GM13977 (cell line): Measurements from ENCODE around the gene TRIM60.
A peak's percentile ranks its signal among the peaks of the same experiment; 100 is the strongest.
"Not testable (repeated sequence)": the region's sequence is repeated elsewhere in the genome, so short reads cannot be mapped to it uniquely, and the experiment has no call there.

Experiments
- DNase-seq: peaks from one replicate; pipeline ENCODE4 v3.0.0; 2012; ENCODE audit warnings: low spot score
- CTCF ChIP-seq: IDR thresholded peaks from 2 replicates; pipeline ENCODE4 v1.5.1; 2012; ENCODE audit warnings: mild to moderate bottlenecking, control low read depth; ENCODE audit not compliant: insufficient read depth; ENCODE audit errors: extremely low read depth, missing control alignments
- in situ Hi-C: fragments of 300-500 bp; cut with MboI; formaldehyde crosslinking; loops from one replicate; pipeline ENCODE4 v1.12.0; 2022; ENCODE audit warnings: low sequenced_read_pairs, low pct_unique_long_range_greater_than_20kb, mixed read lengths, inconsistent platforms; ENCODE audit not compliant: unreplicated experiment

The TRIM60 gene

GRCh38 chr4:165031436-165032211 lies at the start of gene TRIM60:
Gene TRIM60, plus strand, starts transcription at chr4:165031999. Its CDS starts 8,074 bp downstream, at chr4:165040073.
- DNase-seq = no peak
- in situ Hi-C loops = no loop called here
- TF ChIP-seq CTCF = no peak

DNA sequence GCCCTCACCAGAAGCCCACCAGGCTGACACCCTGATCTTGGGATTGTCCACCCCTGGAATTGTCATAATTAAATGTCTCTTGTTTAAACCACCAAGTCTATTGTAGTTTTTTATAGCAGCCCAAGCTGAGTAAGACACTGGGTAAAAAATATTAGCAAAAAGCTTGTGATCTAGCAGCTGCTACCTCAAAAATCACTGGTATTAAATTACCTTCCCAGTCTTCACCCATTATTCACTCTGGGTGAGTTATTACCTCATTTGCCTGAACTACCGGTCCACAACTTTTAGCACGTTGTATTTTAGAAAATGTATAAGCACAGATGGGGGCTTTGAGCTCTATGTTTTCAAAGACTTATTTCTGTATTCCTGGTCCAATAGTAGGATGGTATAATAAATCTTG lies 42.3 kb upstream of the TRIM60 start:
- no peak for DNase-seq
- in situ Hi-C loops = no loop called here
- TF ChIP-seq CTCF = no peak

GRCh38 chr4:164990786-164991185 lies 41.0 kb upstream of the TRIM60 start:
- DNase-seq, in situ Hi-C loops: not testable (repeated sequence)

GRCh38 chr4:164996123-164996522 lies 35.7 kb upstream of the TRIM60 start:
- in situ Hi-C loops, DNase-seq: not testable (repeated sequence)

- DNase-seq = no peak
- TF ChIP-seq CTCF = peak; percentile 36
- in situ Hi-C loops = no loop called here
These were observed 34.5 kb upstream of the TRIM60 start for GRCh38 chr4:164997324-164997723.

DNA sequence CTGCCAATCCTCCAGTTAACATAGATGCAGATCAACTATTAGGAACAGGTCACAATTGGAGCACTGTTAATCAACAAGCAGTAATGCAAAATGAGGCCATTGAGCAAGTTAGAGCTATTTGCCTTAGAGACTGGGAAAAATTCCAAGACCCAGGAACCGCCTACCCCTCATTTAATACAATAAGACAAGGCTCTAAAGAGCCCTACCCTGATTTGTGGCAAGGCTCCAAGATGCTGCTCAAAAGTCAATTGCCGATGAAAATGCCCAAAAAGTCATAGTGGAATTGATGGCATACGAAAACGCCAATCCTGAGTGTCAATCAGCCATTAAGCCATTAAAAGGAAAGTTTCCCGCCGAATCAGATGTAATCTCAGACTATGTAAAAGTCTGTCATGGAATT lies 33.9 kb upstream of the TRIM60 start:
- TF ChIP-seq CTCF = no peak
- in situ Hi-C loops = no loop called here
- no peak for DNase-seq

DNA sequence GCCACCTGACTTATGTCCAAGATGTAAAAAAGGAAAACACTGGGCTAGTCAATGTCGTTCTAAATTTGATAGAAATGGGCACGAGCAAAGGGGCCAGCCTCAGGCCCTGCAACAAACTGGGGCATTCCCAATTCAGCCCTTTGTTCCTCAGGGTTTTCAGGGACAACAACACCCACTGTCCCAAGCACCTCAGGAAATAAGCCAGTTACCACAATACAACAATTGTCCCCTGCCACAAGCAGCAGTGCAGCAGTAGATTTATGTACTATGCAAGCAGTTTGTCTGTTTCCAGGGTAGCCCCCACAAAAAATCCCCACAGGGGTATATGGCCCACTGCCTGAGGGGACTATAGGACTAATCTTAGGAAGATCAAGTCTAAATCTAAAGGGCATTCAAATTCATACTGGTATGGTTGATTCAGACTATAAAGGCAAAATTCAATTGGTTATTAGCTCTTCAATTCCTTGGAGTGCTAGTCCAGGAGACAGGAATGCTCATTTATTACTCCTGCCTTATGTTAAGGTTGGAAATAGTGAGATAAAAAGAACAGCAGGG lies 33.2 kb upstream of the TRIM60 start:
- DNase-seq, in situ Hi-C loops: not testable (repeated sequence)

- in situ Hi-C loops, DNase-seq: not testable (repeated sequence)
These were observed 29.8 kb upstream of the TRIM60 start for GRCh38 chr4:165001957-165002356.
